HEK293 (cell line): ENCODE measurements around the gene SLC39A1.
A peak's percentile ranks its signal among the peaks of the same experiment; 100 is the strongest.

Experiments used
- FEZF1 ChIP-seq: fragments of 450-650 bp; formaldehyde crosslinking; IDR thresholded peaks from 2 replicates; pipeline ENCODE4 v1.5.1; 2016; ENCODE audit warnings: missing biosample characterization, missing genetic modification characterization
- GLI2 ChIP-seq: fragments of 450-650 bp; formaldehyde crosslinking; IDR thresholded peaks from 2 replicates; pipeline ENCODE4; 2017; ENCODE audit warnings: missing biosample characterization, missing genetic modification characterization, low read depth, borderline replicate concordance
- HOXA7 ChIP-seq: sonication (generic); formaldehyde crosslinking; IDR thresholded peaks from 2 replicates; pipeline ENCODE4 v1.8.1; 2022; ENCODE audit warnings: missing genetic modification reagents, borderline replicate concordance
- SETDB1 ChIP-seq: IDR thresholded peaks from one replicate; pipeline ENCODE4 v1.6.1; 2017; ENCODE audit warnings: mild to moderate bottlenecking, low read length, moderate library complexity, mixed read lengths; ENCODE audit not compliant: insufficient read length
- ZFP69B ChIP-seq: fragments of 450-650 bp; formaldehyde crosslinking; IDR thresholded peaks from 2 replicates; pipeline ENCODE4 v1.5.1; 2016; ENCODE audit warnings: missing biosample characterization, missing genetic modification characterization
- ZNF114 ChIP-seq: fragments of 450-650 bp; formaldehyde crosslinking; IDR thresholded peaks from 2 replicates; pipeline ENCODE4 v1.5.0; 2017; ENCODE audit warnings: missing biosample characterization, missing genetic modification characterization
- ZNF132 ChIP-seq: fragments of 450-650 bp; formaldehyde crosslinking; IDR thresholded peaks from 2 replicates; pipeline ENCODE4 v1.5.1; 2017; ENCODE audit warnings: missing biosample characterization, missing genetic modification characterization, borderline replicate concordance
- ZNF146 ChIP-seq: fragments of 450-650 bp; formaldehyde crosslinking; IDR thresholded peaks from 2 replicates; pipeline ENCODE4 v1.5.1; 2016; ENCODE audit warnings: missing biosample characterization, missing genetic modification characterization
- ZNF155 ChIP-seq: fragments of 450-650 bp; formaldehyde crosslinking; IDR thresholded peaks from 2 replicates; pipeline ENCODE4 v1.5.1; 2016; ENCODE audit warnings: missing biosample characterization, missing genetic modification characterization
- ZNF169 ChIP-seq: fragments of 450-650 bp; formaldehyde crosslinking; IDR thresholded peaks from 2 replicates; pipeline ENCODE4 v1.5.1; 2016; ENCODE audit warnings: missing biosample characterization, missing genetic modification characterization
- ZNF175 ChIP-seq: fragments of 450-650 bp; formaldehyde crosslinking; IDR thresholded peaks from 2 replicates; pipeline ENCODE4 v1.5.1; 2016; ENCODE audit warnings: missing biosample characterization, missing genetic modification characterization
- ZNF23 ChIP-seq: fragments of 450-650 bp; formaldehyde crosslinking; IDR thresholded peaks from 2 replicates; pipeline ENCODE4 v1.5.1; 2016; ENCODE audit warnings: missing biosample characterization, missing genetic modification characterization, borderline replicate concordance
- ZNF394 ChIP-seq: fragments of 450-650 bp; formaldehyde crosslinking; IDR thresholded peaks from 2 replicates; pipeline ENCODE4 v1.5.1; 2016; ENCODE audit warnings: missing biosample characterization, missing genetic modification characterization, mild to moderate bottlenecking, moderate library complexity, borderline replicate concordance
- ZNF426 ChIP-seq: fragments of 450-650 bp; formaldehyde crosslinking; IDR thresholded peaks from 2 replicates; pipeline ENCODE4 v1.5.1; 2017; ENCODE audit warnings: missing biosample characterization, missing genetic modification characterization, mild to moderate bottlenecking, inconsistent platforms, moderate library complexity
- ZNF510 ChIP-seq: fragments of 450-650 bp; formaldehyde crosslinking; IDR thresholded peaks from 2 replicates; pipeline ENCODE4 v1.5.1; 2018; ENCODE audit warnings: mild to moderate bottlenecking, missing genetic modification characterization, missing biosample characterization; ENCODE audit not compliant: insufficient replicate concordance
- ZNF596 ChIP-seq: fragments of 450-650 bp; IDR thresholded peaks from 2 replicates; pipeline ENCODE4 v1.5.0; 2018; ENCODE audit warnings: missing biosample characterization, mild to moderate bottlenecking, missing genetic modification characterization, moderate library complexity
- ZNF626 ChIP-seq: fragments of 450-650 bp; sonication (Bioruptor Pico); formaldehyde crosslinking; IDR thresholded peaks from 2 replicates; pipeline ENCODE4 v1.5.1; 2018; ENCODE audit warnings: missing biosample characterization, missing genetic modification characterization, inconsistent platforms
- ZNF629 ChIP-seq: fragments of 450-650 bp; formaldehyde crosslinking; IDR thresholded peaks from 2 replicates; pipeline ENCODE4 v1.5.1; 2017; ENCODE audit warnings: missing biosample characterization, missing genetic modification characterization
- ZNF701 ChIP-seq: fragments of 450-650 bp; formaldehyde crosslinking; IDR thresholded peaks from 2 replicates; pipeline ENCODE4 v1.5.1; 2016; ENCODE audit warnings: missing biosample characterization, missing genetic modification characterization
- ZNF792 ChIP-seq: fragments of 450-650 bp; formaldehyde crosslinking; IDR thresholded peaks from 2 replicates; pipeline ENCODE4 v1.5.1; 2016; ENCODE audit warnings: missing biosample characterization, missing genetic modification characterization
- ZSCAN23 ChIP-seq: fragments of 450-650 bp; formaldehyde crosslinking; IDR thresholded peaks from 2 replicates; pipeline ENCODE4 v1.5.1; 2016; ENCODE audit warnings: missing biosample characterization, missing genetic modification characterization
- TF ChIP-seq, protein P1 (sequence below): fragments of 450-650 bp; formaldehyde crosslinking; IDR thresholded peaks from 2 replicates; pipeline ENCODE4 v1.5.1; 2016; ENCODE audit warnings: missing biosample characterization, missing genetic modification characterization
- TF ChIP-seq, protein P2 (sequence below): fragments of 450-650 bp; formaldehyde crosslinking; IDR thresholded peaks from 2 replicates; pipeline ENCODE4 v1.5.1; 2016; ENCODE audit warnings: missing biosample characterization, missing genetic modification characterization
- TF ChIP-seq, protein P3 (sequence below): fragments of 450-650 bp; formaldehyde crosslinking; IDR thresholded peaks from 2 replicates; pipeline ENCODE4 v1.5.1; 2016; ENCODE audit warnings: missing biosample characterization, missing genetic modification characterization
- TF ChIP-seq, protein P4 (sequence below): fragments of 450-650 bp; formaldehyde crosslinking; IDR thresholded peaks from 2 replicates; pipeline ENCODE4 v1.5.1; 2016; ENCODE audit warnings: missing biosample characterization, missing genetic modification characterization
- TF ChIP-seq, protein P5 (sequence below): fragments of 450-650 bp; formaldehyde crosslinking; IDR thresholded peaks from 2 replicates; pipeline ENCODE4 v1.5.1; 2017; ENCODE audit warnings: missing biosample characterization, missing genetic modification characterization
- TF ChIP-seq, protein P6 (sequence below): fragments of 450-650 bp; formaldehyde crosslinking; conservative IDR thresholded peaks from 2 replicates; pipeline ENCODE4 v1.5.1; 2016; ENCODE audit warnings: low read depth, missing biosample characterization, missing genetic modification characterization

The SLC39A1 gene

DNA sequence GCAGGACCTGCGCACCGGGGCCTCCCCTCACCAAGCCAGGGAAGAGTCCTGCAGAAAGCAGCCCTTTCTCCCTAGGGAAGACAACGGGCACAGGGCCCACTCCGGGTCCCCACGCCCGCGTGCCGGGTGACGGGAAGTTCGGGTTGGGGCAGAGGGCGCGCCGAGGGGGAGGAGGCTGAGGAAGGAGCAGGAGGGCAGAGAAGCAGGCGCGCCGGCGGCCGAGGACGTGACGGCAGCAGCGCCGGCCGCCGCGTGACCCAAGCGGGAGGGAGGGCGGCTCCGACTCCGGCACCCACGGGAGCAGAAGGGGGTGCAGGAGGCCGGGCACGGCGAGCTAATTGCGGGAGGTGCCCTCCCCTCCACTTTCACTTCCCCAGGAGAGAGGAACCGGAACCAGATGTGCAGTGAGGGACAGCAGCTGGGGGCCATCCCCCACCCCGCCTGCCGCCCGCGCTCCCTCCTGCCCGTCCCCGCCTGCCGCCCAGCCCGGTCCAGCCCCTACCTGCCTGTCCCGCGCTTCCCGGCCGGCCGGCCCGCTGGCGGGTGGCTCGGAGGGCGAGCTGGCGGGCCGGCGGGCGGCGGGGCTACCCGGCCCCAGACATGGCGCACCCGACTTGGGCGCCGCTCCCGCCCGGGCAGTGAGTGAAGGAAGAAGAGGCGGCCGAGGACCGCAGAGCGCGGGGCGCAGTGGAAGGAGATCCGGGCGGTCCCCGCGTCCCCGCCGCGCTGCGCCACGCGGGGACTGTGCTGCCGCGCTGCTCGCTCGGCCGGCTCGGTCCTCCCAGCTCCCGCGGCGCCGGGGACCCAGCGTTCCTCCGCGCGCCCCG lies 17.3 kb downstream of the SLC39A1 start (continued):
- TF ChIP-seq, protein P1, sequence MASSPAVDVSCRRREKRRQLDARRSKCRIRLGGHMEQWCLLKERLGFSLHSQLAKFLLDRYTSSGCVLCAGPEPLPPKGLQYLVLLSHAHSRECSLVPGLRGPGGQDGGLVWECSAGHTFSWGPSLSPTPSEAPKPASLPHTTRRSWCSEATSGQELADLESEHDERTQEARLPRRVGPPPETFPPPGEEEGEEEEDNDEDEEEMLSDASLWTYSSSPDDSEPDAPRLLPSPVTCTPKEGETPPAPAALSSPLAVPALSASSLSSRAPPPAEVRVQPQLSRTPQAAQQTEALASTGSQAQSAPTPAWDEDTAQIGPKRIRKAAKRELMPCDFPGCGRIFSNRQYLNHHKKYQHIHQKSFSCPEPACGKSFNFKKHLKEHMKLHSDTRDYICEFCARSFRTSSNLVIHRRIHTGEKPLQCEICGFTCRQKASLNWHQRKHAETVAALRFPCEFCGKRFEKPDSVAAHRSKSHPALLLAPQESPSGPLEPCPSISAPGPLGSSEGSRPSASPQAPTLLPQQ (tag by site-specific recombination) = peak; percentile 66; the same call in 1 of the 2 replicates
- no peak for TF ChIP-seq ZNF596 (tag by site-specific recombination)
- TF ChIP-seq, protein P2, sequence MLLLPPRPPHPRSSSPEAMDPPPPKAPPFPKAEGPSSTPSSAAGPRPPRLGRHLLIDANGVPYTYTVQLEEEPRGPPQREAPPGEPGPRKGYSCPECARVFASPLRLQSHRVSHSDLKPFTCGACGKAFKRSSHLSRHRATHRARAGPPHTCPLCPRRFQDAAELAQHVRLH = no peak
- TF ChIP-seq ZNF701 (tag by site-specific recombination) = no peak
- no peak for TF ChIP-seq ZNF510 (tag by site-specific recombination)
- TF ChIP-seq, protein P3, sequence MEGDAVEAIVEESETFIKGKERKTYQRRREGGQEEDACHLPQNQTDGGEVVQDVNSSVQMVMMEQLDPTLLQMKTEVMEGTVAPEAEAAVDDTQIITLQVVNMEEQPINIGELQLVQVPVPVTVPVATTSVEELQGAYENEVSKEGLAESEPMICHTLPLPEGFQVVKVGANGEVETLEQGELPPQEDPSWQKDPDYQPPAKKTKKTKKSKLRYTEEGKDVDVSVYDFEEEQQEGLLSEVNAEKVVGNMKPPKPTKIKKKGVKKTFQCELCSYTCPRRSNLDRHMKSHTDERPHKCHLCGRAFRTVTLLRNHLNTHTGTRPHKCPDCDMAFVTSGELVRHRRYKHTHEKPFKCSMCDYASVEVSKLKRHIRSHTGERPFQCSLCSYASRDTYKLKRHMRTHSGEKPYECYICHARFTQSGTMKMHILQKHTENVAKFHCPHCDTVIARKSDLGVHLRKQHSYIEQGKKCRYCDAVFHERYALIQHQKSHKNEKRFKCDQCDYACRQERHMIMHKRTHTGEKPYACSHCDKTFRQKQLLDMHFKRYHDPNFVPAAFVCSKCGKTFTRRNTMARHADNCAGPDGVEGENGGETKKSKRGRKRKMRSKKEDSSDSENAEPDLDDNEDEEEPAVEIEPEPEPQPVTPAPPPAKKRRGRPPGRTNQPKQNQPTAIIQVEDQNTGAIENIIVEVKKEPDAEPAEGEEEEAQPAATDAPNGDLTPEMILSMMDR (tag by site-specific recombination) = peak; percentile 29; the same call in 1 of the 2 replicates
- TF ChIP-seq ZNF132 (tag by site-specific recombination) = no peak
- TF ChIP-seq ZNF626 (tag by site-specific recombination) = no peak
- no peak for TF ChIP-seq SETDB1
- TF ChIP-seq ZNF114 = no peak
- TF ChIP-seq ZNF426 (tag by site-specific recombination) = no peak
- no peak for TF ChIP-seq ZNF169 (tag by site-specific recombination)
- TF ChIP-seq ZNF629 (tag by site-specific recombination) = peak; percentile 62; the same call in 1 of the 2 replicates
- TF ChIP-seq ZNF394 (tag by site-specific recombination) = peak; percentile 43; the same call in 1 of the 2 replicates
- no peak for TF ChIP-seq GLI2 (tag by site-specific recombination)
- no peak for TF ChIP-seq ZSCAN23 (tag by site-specific recombination)
- TF ChIP-seq, protein P4, sequence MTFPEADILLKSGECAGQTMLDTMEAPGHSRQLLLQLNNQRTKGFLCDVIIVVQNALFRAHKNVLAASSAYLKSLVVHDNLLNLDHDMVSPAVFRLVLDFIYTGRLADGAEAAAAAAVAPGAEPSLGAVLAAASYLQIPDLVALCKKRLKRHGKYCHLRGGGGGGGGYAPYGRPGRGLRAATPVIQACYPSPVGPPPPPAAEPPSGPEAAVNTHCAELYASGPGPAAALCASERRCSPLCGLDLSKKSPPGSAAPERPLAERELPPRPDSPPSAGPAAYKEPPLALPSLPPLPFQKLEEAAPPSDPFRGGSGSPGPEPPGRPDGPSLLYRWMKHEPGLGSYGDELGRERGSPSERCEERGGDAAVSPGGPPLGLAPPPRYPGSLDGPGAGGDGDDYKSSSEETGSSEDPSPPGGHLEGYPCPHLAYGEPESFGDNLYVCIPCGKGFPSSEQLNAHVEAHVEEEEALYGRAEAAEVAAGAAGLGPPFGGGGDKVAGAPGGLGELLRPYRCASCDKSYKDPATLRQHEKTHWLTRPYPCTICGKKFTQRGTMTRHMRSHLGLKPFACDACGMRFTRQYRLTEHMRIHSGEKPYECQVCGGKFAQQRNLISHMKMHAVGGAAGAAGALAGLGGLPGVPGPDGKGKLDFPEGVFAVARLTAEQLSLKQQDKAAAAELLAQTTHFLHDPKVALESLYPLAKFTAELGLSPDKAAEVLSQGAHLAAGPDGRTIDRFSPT = peak; percentile 94
- no peak for TF ChIP-seq ZNF175 (tag by site-specific recombination)
- 0 out of 2 replicates have a peak, but pooled peaks have one; percentile 5 for TF ChIP-seq ZNF146 (tag by site-specific recombination)
- TF ChIP-seq, protein P5, sequence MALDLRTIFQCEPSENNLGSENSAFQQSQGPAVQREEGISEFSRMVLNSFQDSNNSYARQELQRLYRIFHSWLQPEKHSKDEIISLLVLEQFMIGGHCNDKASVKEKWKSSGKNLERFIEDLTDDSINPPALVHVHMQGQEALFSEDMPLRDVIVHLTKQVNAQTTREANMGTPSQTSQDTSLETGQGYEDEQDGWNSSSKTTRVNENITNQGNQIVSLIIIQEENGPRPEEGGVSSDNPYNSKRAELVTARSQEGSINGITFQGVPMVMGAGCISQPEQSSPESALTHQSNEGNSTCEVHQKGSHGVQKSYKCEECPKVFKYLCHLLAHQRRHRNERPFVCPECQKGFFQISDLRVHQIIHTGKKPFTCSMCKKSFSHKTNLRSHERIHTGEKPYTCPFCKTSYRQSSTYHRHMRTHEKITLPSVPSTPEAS (tag by site-specific recombination) = peak; percentile 79; the same call in 1 of the 2 replicates
- no peak; the same call in none of the 2 replicates for TF ChIP-seq ZFP69B (tag by site-specific recombination)
- TF ChIP-seq, protein P6, sequence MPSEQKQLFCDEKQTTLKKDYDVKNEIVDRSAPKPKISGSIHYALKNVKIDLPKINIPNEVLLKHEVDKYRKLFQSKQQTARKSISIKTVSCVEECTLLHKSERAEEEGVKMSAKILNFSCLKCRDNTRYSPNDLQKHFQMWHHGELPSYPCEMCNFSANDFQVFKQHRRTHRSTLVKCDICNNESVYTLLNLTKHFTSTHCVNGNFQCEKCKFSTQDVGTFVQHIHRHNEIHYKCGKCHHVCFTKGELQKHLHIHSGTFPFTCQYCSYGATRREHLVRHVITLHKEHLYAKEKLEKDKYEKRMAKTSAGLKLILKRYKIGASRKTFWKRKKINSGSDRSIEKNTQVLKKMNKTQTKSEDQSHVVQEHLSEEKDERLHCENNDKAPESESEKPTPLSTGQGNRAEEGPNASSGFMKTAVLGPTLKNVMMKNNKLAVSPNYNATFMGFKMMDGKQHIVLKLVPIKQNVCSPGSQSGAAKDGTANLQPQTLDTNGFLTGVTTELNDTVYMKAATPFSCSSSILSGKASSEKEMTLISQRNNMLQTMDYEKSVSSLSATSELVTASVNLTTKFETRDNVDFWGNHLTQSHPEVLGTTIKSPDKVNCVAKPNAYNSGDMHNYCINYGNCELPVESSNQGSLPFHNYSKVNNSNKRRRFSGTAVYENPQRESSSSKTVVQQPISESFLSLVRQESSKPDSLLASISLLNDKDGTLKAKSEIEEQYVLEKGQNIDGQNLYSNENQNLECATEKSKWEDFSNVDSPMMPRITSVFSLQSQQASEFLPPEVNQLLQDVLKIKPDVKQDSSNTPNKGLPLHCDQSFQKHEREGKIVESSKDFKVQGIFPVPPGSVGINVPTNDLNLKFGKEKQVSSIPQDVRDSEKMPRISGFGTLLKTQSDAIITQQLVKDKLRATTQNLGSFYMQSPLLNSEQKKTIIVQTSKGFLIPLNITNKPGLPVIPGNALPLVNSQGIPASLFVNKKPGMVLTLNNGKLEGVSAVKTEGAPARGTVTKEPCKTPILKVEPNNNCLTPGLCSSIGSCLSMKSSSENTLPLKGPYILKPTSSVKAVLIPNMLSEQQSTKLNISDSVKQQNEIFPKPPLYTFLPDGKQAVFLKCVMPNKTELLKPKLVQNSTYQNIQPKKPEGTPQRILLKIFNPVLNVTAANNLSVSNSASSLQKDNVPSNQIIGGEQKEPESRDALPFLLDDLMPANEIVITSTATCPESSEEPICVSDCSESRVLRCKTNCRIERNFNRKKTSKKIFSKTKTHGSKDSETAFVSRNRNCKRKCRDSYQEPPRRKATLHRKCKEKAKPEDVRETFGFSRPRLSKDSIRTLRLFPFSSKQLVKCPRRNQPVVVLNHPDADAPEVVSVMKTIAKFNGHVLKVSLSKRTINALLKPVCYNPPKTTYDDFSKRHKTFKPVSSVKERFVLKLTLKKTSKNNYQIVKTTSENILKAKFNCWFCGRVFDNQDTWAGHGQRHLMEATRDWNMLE (tag by site-specific recombination) = no peak
- TF ChIP-seq ZNF792 (tag by site-specific recombination) = no peak
- no peak for TF ChIP-seq ZNF155
- TF ChIP-seq HOXA7 (CRISPR knock-in tag) = no peak
- TF ChIP-seq ZNF23 = no peak
- TF ChIP-seq FEZF1 (tag by site-specific recombination) = no peak
